ENCODE results near the gene TMEM234. TPM values are rescaled to one million over a fixed set of nuclear protein-coding genes. Genes with fewer than 3 reads are reported as not detected.
A peak's percentile ranks its signal among the peaks of the same experiment; 100 is the strongest.

Gene TMEM234
- total RNA-seq, 6 experiments from 2014 or later: 3.4 to 7.2 (median 5.9) TPM

- H3K4me1 ChIP-seq: no peaks in the 10 kb centered on the region
- intact Hi-C loops (cut with DNase I): loop anchor here in 1 of 2 donors (10.0 kb wide), 1 partner anchor 73 kb away; no protein-coding TSS in a partner anchor
- no peak overlapping the region for H3K4me3 ChIP-seq
- H3K36me3 ChIP-seq: peaks cover 0 to 51% (median 26%) of the 10 kb centered on the region in 4 donors
- DNase-seq (no peak), ATAC-seq (peak in 1 of 4 donors; percentile 10)
- no peak overlapping the region for H3K27ac ChIP-seq
- WGBS (ENCODE audit: insufficient coverage, low coverage, low lambda C conversion rate, missing lambda C conversion rate): no CpG with 5 or more reads among the region's 5 CpGs
- H3K9me3 ChIP-seq: no peaks in the 10 kb centered on the region
- TF ChIP-seq CTCF (IDR thresholded peaks at IDR 0.05) (no peak), POLR2A (IDR thresholded peaks at IDR 0.05) (no peak)
- H3K27me3 ChIP-seq: no peaks in the 10 kb centered on the region
These were observed 9.8 kb upstream of the TMEM234 start for GRCh38 chr1:32231843-32232432.

GRCh38 chr1:32228771-32229170 is 6.6 kb upstream of the TMEM234 start:
- peaks cover 0 to 11% (median 3%) of the 10 kb centered on the region in 4 donors for H3K4me1 ChIP-seq
- no peaks in the 10 kb centered on the region for H3K27me3 ChIP-seq
- TF ChIP-seq CTCF (IDR thresholded peaks at IDR 0.05) (no peak), POLR2A (IDR thresholded peaks at IDR 0.05) (no peak)
- ATAC-seq (no peak), DNase-seq (no peak)
- 83% methylated on average over 2 of the region's 3 CpGs for WGBS (ENCODE audit: insufficient coverage, low coverage, low lambda C conversion rate, missing lambda C conversion rate)
- no peaks in the 10 kb centered on the region for H3K9me3 ChIP-seq
- peaks cover 0 to 74% (median 39%) of the 10 kb centered on the region in 4 donors for H3K36me3 ChIP-seq
- no peak overlapping the region for H3K4me3 ChIP-seq
- intact Hi-C loops (cut with DNase I): no loop called here
- H3K27ac ChIP-seq: no peak overlapping the region

GRCh38 chr1:32224285-32224684 is 2.1 kb upstream of the TMEM234 start:
- Histone ChIP-seq H3K9me3 (no peaks in the 10 kb centered on the region), H3K27ac (peak overlapping the region in 2 of 3 donors; percentile 74 to 81), H3K4me3 (no peak overlapping the region), H3K36me3 (peaks cover 0 to 47% (median 24%) of the 10 kb centered on the region in 4 donors), H3K27me3 (no peaks in the 10 kb centered on the region), H3K4me1 (peaks cover 0 to 30% (median 15%) of the 10 kb centered on the region in 4 donors)
- DNase-seq (no peak), ATAC-seq (peak; percentile 50 to 73 (median 60))
- 31% methylated on average over 4 of the region's 4 CpGs for WGBS (ENCODE audit: insufficient coverage, low coverage, low lambda C conversion rate, missing lambda C conversion rate)
- intact Hi-C loops (cut with DNase I): no loop called here
- no peak for TF ChIP-seq POLR2A (IDR thresholded peaks at IDR 0.05)
- TF ChIP-seq CTCF (IDR thresholded peaks at IDR 0.05): no peak

GRCh38 chr1:32223683-32224082 is 1.5 kb upstream of the TMEM234 start:
- H3K9me3 ChIP-seq: no peaks in the 10 kb centered on the region
- DNase-seq (no peak), ATAC-seq (no peak)
- H3K27ac ChIP-seq: peak overlapping the region; percentile 28 to 81 (median 74)
- no peaks in the 10 kb centered on the region for H3K27me3 ChIP-seq
- peaks cover 0 to 30% (median 15%) of the 10 kb centered on the region in 4 donors for H3K4me1 ChIP-seq
- no peak overlapping the region for H3K4me3 ChIP-seq
- intact Hi-C loops (cut with DNase I): no loop called here
- TF ChIP-seq CTCF (IDR thresholded peaks at IDR 0.05) (no peak), POLR2A (IDR thresholded peaks at IDR 0.05) (no peak)
- H3K36me3 ChIP-seq: peaks cover 0 to 41% (median 20%) of the 10 kb centered on the region in 4 donors
- WGBS (ENCODE audit: insufficient coverage, low coverage, low lambda C conversion rate, missing lambda C conversion rate): 58% methylated on average over 2 of the region's 3 CpGs

Measured in right lobe of liver (tissue), 6 donors.